GM23338 (cell line): ENCODE data around the gene CNPPD1. TPM values are rescaled to one million over a fixed set of nuclear protein-coding genes. Genes with fewer than 3 reads are reported as not detected.

Experiments used
- ATAC-seq: fragments of 200-7000 bp; cut with Tn5 transposase; 3 replicates; pipeline ENCODE4 v1.9.1; 2020
- DNase-seq: peaks from one replicate; pipeline ENCODE4 v3.0.0-alpha.2; 2015; ENCODE audit warnings: low spot score
- H2AFZ ChIP-seq: fragments of 200-600 bp; sonication (generic); 2 replicates; pipeline ENCODE4 v1.8.0; 2016; ENCODE audit warnings: antibody characterized with exemption, mild to moderate bottlenecking, moderate library complexity
- H3F3A ChIP-seq: fragments of 200-600 bp; sonication (generic); replicated peaks from 2 replicates; pipeline ENCODE4 v1.8.0; 2017; ENCODE audit warnings: antibody characterized with exemption, mixed run types, low read depth
- H3K27ac ChIP-seq: fragments of 200-600 bp; sonication (generic); 2 replicates; pipeline ENCODE4 v1.6.1; 2016; ENCODE audit warnings: low read depth
- H3K27me3 ChIP-seq: fragments of 200-600 bp; sonication (generic); 2 replicates; pipeline ENCODE4 v1.8.0; 2016; ENCODE audit warnings: mild to moderate bottlenecking, mixed run types, moderate library complexity; ENCODE audit not compliant: insufficient read depth
- H3K36me3 ChIP-seq: fragments of 200-600 bp; sonication (generic); 2 replicates; pipeline ENCODE4 v1.8.0; 2016; ENCODE audit warnings: mild to moderate bottlenecking; ENCODE audit not compliant: insufficient read depth
- H3K4me1 ChIP-seq: fragments of 200-600 bp; sonication (generic); 2 replicates; pipeline ENCODE4 v1.8.0; 2016; ENCODE audit warnings: mild to moderate bottlenecking, moderate library complexity; ENCODE audit not compliant: insufficient read depth
- H3K4me2 ChIP-seq: fragments of 200-600 bp; sonication (generic); 2 replicates; pipeline ENCODE4 v1.7.1; 2017; ENCODE audit warnings: mixed run types
- H3K4me3 ChIP-seq: fragments of 200-600 bp; sonication (generic); 2 replicates; pipeline ENCODE4 v1.6.1; 2016; ENCODE audit warnings: mixed run types
- H3K79me2 ChIP-seq: fragments of 200-600 bp; sonication (generic); replicated peaks from 2 replicates; pipeline ENCODE4 v1.8.0; 2017; ENCODE audit warnings: mild to moderate bottlenecking; ENCODE audit not compliant: insufficient read depth
- H3K9me2 ChIP-seq: fragments of 200-600 bp; sonication (generic); 2 replicates; pipeline ENCODE4 v1.8.0; 2017; ENCODE audit not compliant: insufficient read depth
- H4K20me1 ChIP-seq: fragments of 200-600 bp; sonication (generic); replicated peaks from 2 replicates; pipeline ENCODE4 v1.8.0; 2017; ENCODE audit warnings: mild to moderate bottlenecking; ENCODE audit not compliant: insufficient read depth
- H3K27ac Mint-ChIP-seq: 2 replicates; pipeline ENCODE4 v1.8.0; 2020; ENCODE audit warnings: inconsistent platforms, mild to moderate bottlenecking, moderate library complexity, mixed read lengths
- H3K27me3 Mint-ChIP-seq: 3 replicates; pipeline ENCODE4 v1.8.0; 2022; ENCODE audit warnings: low read depth, mild to moderate bottlenecking, moderate library complexity, mixed read lengths, inconsistent platforms; ENCODE audit not compliant: insufficient read depth, poor library complexity
- H3K36me3 Mint-ChIP-seq: 3 replicates; pipeline ENCODE4 v1.8.0; 2021; ENCODE audit warnings: low read depth, mild to moderate bottlenecking, inconsistent platforms, moderate library complexity, mixed read lengths
- H3K4me1 Mint-ChIP-seq: 3 replicates; pipeline ENCODE4 v1.8.0; 2020; ENCODE audit warnings: mild to moderate bottlenecking, inconsistent platforms, mixed read lengths
- H3K4me3 Mint-ChIP-seq: 3 replicates; pipeline ENCODE4 v1.8.0; 2021; ENCODE audit warnings: moderate library complexity, mild to moderate bottlenecking, inconsistent platforms, mixed read lengths
- H3K9me3 Mint-ChIP-seq: 3 replicates; pipeline ENCODE4 v1.8.0; 2020; ENCODE audit warnings: moderate library complexity, mild to moderate bottlenecking, inconsistent platforms, mixed read lengths
- CREB1 ChIP-seq: fragments of 250-450 bp; sonication (Bioruptor Pico); IDR thresholded peaks from 2 replicates; pipeline ENCODE4 v1.5.0; 2020; ENCODE audit warnings: low read depth, mild to moderate bottlenecking, moderate library complexity
- EZH2 ChIP-seq: fragments of 200-600 bp; sonication (generic); IDR thresholded peaks from one replicate; pipeline ENCODE4 v1.8.0; 2017; ENCODE audit warnings: antibody characterized with exemption, mild to moderate bottlenecking, low read depth; ENCODE audit not compliant: unreplicated experiment
- EZH2phosphoT487 ChIP-seq: fragments of 200-600 bp; sonication (generic); IDR thresholded peaks from one replicate; pipeline ENCODE4 v1.8.1; 2018; ENCODE audit warnings: antibody characterized with exemption; ENCODE audit not compliant: unreplicated experiment
- JUNB ChIP-seq: IDR thresholded peaks from one replicate; pipeline ENCODE4 v1.6.1; 2016; ENCODE audit warnings: antibody characterized with exemption; ENCODE audit not compliant: unreplicated experiment
- NANOG ChIP-seq: IDR thresholded peaks from 2 replicates; pipeline ENCODE4 v1.6.1; 2016; ENCODE audit warnings: antibody characterized with exemption, borderline replicate concordance
- POLR2AphosphoS5 ChIP-seq: IDR thresholded peaks from 2 replicates; pipeline ENCODE4 v1.6.1; 2016; ENCODE audit warnings: antibody characterized with exemption, low read depth
- STAT1 ChIP-seq: IDR thresholded peaks from one replicate; pipeline ENCODE4 v1.6.1; 2016; ENCODE audit warnings: antibody characterized with exemption; ENCODE audit not compliant: unreplicated experiment
- ZNF114 ChIP-seq: fragments of 250-450 bp; sonication (Bioruptor Pico); IDR thresholded peaks from 2 replicates; pipeline ENCODE4 v1.5.0; 2020; ENCODE audit warnings: mild to moderate bottlenecking, moderate library complexity
- ZNF331 ChIP-seq: fragments of 250-450 bp; sonication (Bioruptor Pico); IDR thresholded peaks from 2 replicates; pipeline ENCODE4 v1.5.0; 2020; ENCODE audit warnings: low read depth, mild to moderate bottlenecking, moderate library complexity
- polyA plus RNA-seq: library from polyadenylated mRNA; unstranded; fragments of >200 nt; fragmentation: Nextera tagmentation; extraction: Ambion mirVana; gene quantifications from 2 replicates; pipeline ENCODE4 v1.2.1, GENCODE V29; 2016
- total RNA-seq: library from RNA; depleted of rRNA; stranded (reverse); fragments of >200 nt; shearing (Covaris generic); gene quantifications from 2 replicates; pipeline ENCODE4 v1.2.3, GENCODE V29; 2014
- TF ChIP-seq, protein P1 (sequence below): IDR thresholded peaks from one replicate; pipeline ENCODE4 v1.6.1; 2018; ENCODE audit warnings: antibody characterized with exemption; ENCODE audit not compliant: unreplicated experiment
- TF ChIP-seq, protein P2 (sequence below): fragments of 250-450 bp; sonication (Bioruptor Pico); IDR thresholded peaks from 2 replicates; pipeline ENCODE4 v1.5.0; 2020; ENCODE audit warnings: mild to moderate bottlenecking, moderate library complexity
- TF ChIP-seq, protein P3 (sequence below): IDR thresholded peaks from 2 replicates; pipeline ENCODE4 v1.6.1; 2016; ENCODE audit warnings: antibody characterized with exemption
- TF ChIP-seq, protein P4 (sequence below), 2 experiments: fragments of 200-600 bp in 1 of 2; sonication (generic) in 1 of 2; conservative IDR thresholded peaks; 2 replicates each; pipeline versions ENCODE4 v1.5.1 to v1.6.1; 2016 to 2017; ENCODE audit warnings: antibody characterized with exemption in 2 of 2, low read depth in 2 of 2, mild to moderate bottlenecking in 2 of 2, moderate library complexity in 1 of 2

The CNPPD1 gene
- total and polyA plus RNA-seq, 2 experiments from 2014 or later: 18.0 to 18.2 TPM

DNA sequence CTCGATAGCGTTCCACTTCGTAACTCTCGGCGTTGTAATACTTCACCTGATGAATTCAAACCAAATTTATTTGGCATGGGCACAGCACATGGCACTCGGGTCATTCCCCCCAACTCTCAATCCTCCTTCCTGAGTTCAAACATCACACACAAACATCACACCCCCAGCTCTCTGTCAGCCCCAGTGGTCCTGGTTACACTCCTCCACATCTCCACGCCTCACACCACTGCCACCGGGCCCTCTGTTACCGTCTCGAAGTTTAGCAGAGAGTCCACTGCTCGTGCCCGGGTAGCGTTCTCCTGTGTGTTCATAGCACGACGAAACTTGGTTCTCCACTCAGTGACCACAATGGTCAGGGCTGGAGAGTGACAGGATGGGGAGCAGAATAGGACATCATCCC is 37.4 kb upstream of the CNPPD1 start:
- Histone ChIP-seq H3K27me3 (no peaks in the 10 kb centered on the region), H3K4me1 (peaks cover 11% of the 10 kb centered on the region), H3K4me3 (no peak overlapping the region), H3K36me3 (no peaks in the 10 kb centered on the region; the same call in 1 of the 2 replicates), H3K4me2 (no peak overlapping the region), H3K27ac (no peak overlapping the region), H3K79me2 (no peaks in the 10 kb centered on the region), H4K20me1 (no peaks in the 10 kb centered on the region), H3F3A (0 out of 2 replicates have a peak, but pooled peaks cover under 1% of the 10 kb centered on the region), H3K9me2 (no peaks in the 10 kb centered on the region), H2AFZ (no peak overlapping the region)
- Mint-ChIP-seq H3K36me3 (peaks cover 58% of the 10 kb centered on the region), H3K27ac (no peak overlapping the region), H3K4me3 (no peak overlapping the region; the same call in 2 of the 3 replicates), H3K27me3 (peaks cover 16% of the 10 kb centered on the region), H3K4me1 (peaks cover 15% of the 10 kb centered on the region), H3K9me3 (no peaks in the 10 kb centered on the region)
- DNase-seq: no peak
- no peak for ATAC-seq
- TF ChIP-seq ZNF331 (CRISPR knock-in tag): no peak
- no peak for TF ChIP-seq EZH2
- TF ChIP-seq, protein P1, sequence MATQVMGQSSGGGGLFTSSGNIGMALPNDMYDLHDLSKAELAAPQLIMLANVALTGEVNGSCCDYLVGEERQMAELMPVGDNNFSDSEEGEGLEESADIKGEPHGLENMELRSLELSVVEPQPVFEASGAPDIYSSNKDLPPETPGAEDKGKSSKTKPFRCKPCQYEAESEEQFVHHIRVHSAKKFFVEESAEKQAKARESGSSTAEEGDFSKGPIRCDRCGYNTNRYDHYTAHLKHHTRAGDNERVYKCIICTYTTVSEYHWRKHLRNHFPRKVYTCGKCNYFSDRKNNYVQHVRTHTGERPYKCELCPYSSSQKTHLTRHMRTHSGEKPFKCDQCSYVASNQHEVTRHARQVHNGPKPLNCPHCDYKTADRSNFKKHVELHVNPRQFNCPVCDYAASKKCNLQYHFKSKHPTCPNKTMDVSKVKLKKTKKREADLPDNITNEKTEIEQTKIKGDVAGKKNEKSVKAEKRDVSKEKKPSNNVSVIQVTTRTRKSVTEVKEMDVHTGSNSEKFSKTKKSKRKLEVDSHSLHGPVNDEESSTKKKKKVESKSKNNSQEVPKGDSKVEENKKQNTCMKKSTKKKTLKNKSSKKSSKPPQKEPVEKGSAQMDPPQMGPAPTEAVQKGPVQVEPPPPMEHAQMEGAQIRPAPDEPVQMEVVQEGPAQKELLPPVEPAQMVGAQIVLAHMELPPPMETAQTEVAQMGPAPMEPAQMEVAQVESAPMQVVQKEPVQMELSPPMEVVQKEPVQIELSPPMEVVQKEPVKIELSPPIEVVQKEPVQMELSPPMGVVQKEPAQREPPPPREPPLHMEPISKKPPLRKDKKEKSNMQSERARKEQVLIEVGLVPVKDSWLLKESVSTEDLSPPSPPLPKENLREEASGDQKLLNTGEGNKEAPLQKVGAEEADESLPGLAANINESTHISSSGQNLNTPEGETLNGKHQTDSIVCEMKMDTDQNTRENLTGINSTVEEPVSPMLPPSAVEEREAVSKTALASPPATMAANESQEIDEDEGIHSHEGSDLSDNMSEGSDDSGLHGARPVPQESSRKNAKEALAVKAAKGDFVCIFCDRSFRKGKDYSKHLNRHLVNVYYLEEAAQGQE: no peak
- TF ChIP-seq, protein P2, sequence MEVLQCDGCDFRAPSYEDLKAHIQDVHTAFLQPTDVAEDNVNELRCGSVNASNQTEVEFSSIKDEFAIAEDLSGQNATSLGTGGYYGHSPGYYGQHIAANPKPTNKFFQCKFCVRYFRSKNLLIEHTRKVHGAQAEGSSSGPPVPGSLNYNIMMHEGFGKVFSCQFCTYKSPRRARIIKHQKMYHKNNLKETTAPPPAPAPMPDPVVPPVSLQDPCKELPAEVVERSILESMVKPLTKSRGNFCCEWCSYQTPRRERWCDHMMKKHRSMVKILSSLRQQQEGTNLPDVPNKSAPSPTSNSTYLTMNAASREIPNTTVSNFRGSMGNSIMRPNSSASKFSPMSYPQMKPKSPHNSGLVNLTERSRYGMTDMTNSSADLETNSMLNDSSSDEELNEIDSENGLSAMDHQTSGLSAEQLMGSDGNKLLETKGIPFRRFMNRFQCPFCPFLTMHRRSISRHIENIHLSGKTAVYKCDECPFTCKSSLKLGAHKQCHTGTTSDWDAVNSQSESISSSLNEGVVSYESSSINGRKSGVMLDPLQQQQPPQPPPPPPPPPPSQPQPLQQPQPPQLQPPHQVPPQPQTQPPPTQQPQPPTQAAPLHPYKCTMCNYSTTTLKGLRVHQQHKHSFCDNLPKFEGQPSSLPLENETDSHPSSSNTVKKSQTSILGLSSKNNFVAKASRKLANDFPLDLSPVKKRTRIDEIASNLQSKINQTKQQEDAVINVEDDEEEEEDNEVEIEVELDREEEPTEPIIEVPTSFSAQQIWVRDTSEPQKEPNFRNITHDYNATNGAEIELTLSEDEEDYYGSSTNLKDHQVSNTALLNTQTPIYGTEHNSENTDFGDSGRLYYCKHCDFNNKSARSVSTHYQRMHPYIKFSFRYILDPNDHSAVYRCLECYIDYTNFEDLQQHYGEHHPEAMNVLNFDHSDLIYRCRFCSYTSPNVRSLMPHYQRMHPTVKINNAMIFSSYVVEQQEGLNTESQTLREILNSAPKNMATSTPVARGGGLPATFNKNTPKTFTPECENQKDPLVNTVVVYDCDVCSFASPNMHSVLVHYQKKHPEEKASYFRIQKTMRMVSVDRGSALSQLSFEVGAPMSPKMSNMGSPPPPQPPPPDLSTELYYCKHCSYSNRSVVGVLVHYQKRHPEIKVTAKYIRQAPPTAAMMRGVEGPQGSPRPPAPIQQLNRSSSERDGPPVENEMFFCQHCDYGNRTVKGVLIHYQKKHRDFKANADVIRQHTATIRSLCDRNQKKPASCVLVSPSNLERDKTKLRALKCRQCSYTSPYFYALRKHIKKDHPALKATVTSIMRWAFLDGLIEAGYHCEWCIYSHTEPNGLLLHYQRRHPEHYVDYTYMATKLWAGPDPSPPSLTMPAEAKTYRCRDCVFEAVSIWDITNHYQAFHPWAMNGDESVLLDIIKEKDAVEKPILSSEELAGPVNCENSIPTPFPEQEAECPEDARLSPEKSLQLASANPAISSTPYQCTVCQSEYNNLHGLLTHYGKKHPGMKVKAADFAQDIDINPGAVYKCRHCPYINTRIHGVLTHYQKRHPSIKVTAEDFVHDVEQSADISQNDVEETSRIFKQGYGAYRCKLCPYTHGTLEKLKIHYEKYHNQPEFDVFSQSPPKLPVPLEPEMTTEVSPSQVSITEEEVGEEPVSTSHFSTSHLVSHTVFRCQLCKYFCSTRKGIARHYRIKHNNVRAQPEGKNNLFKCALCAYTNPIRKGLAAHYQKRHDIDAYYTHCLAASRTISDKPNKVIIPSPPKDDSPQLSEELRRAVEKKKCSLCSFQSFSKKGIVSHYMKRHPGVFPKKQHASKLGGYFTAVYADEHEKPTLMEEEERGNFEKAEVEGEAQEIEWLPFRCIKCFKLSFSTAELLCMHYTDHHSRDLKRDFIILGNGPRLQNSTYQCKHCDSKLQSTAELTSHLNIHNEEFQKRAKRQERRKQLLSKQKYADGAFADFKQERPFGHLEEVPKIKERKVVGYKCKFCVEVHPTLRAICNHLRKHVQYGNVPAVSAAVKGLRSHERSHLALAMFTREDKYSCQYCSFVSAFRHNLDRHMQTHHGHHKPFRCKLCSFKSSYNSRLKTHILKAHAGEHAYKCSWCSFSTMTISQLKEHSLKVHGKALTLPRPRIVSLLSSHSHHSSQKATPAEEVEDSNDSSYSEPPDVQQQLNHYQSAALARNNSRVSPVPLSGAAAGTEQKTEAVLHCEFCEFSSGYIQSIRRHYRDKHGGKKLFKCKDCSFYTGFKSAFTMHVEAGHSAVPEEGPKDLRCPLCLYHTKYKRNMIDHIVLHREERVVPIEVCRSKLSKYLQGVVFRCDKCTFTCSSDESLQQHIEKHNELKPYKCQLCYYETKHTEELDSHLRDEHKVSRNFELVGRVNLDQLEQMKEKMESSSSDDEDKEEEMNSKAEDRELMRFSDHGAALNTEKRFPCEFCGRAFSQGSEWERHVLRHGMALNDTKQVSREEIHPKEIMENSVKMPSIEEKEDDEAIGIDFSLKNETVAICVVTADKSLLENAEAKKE: no peak
- TF ChIP-seq, protein P3, sequence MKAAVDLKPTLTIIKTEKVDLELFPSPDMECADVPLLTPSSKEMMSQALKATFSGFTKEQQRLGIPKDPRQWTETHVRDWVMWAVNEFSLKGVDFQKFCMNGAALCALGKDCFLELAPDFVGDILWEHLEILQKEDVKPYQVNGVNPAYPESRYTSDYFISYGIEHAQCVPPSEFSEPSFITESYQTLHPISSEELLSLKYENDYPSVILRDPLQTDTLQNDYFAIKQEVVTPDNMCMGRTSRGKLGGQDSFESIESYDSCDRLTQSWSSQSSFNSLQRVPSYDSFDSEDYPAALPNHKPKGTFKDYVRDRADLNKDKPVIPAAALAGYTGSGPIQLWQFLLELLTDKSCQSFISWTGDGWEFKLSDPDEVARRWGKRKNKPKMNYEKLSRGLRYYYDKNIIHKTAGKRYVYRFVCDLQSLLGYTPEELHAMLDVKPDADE: no peak
- no peak for TF ChIP-seq NANOG
- TF ChIP-seq EZH2phosphoT487: no peak
- TF ChIP-seq POLR2AphosphoS5: no peak
- TF ChIP-seq, protein P4, sequence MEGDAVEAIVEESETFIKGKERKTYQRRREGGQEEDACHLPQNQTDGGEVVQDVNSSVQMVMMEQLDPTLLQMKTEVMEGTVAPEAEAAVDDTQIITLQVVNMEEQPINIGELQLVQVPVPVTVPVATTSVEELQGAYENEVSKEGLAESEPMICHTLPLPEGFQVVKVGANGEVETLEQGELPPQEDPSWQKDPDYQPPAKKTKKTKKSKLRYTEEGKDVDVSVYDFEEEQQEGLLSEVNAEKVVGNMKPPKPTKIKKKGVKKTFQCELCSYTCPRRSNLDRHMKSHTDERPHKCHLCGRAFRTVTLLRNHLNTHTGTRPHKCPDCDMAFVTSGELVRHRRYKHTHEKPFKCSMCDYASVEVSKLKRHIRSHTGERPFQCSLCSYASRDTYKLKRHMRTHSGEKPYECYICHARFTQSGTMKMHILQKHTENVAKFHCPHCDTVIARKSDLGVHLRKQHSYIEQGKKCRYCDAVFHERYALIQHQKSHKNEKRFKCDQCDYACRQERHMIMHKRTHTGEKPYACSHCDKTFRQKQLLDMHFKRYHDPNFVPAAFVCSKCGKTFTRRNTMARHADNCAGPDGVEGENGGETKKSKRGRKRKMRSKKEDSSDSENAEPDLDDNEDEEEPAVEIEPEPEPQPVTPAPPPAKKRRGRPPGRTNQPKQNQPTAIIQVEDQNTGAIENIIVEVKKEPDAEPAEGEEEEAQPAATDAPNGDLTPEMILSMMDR (conservative IDR thresholded peaks at IDR 0.05; ENCODE audit: low read depth in 2 of 2): no peak
- no peak for TF ChIP-seq CREB1 (CRISPR knock-in tag)
- no peak for TF ChIP-seq JUNB
- no peak for TF ChIP-seq STAT1
- no peak for TF ChIP-seq ZNF114
